ENCODE results near the gene ADGRV1. TPM values are rescaled to one million over a fixed set of nuclear protein-coding genes. Genes with fewer than 3 reads are reported as not detected.

ADGRV1 gene
- total and polyA plus RNA-seq, 2 donors (not counting 3 experiments of a cell fraction or from before 2014, with no cell fraction given): 0.11 to 0.55 TPM

GRCh38 chr5:91027405-91028139, 469.0 kb downstream of the ADGRV1 start:
- Histone ChIP-seq H3K27ac (ENCODE audit: insufficient read depth, low read depth, low read length) (no peak overlapping the region), H3K4me1 (ENCODE audit: control insufficient read depth, extremely low read depth, insufficient read depth, low read length) (no peaks in the 10 kb centered on the region), H2AFZ (ENCODE audit: low read depth, low read length) (peak overlapping the region; percentile 50), H4K20me1 (replicated peaks; ENCODE audit: control insufficient read depth, extremely low read depth, insufficient read depth, low read length) (no peaks in the 10 kb centered on the region), H3K79me2 (ENCODE audit: control insufficient read depth, insufficient read depth, low read length) (no peaks in the 10 kb centered on the region), H3K4me3 (replicated peaks in 1 of 3; ENCODE audit: insufficient read depth in 1 of 3, low read depth in 1 of 3, low read length in 3 of 3) (no peak overlapping the region), H3K9me1 (replicated peaks; ENCODE audit: control insufficient read depth, extremely low read depth, insufficient read depth, low read length) (no peaks in the 10 kb centered on the region), H3K4me2 (ENCODE audit: insufficient read depth, low read length) (no peak overlapping the region), H3K9ac (replicated peaks; ENCODE audit: extremely low read depth, insufficient read depth, low read length) (no peak overlapping the region), H3K27me3 (ENCODE audit: control insufficient read depth in 2 of 2, insufficient read depth in 2 of 2, low read length in 2 of 2) (no peaks in the 10 kb centered on the region), H3K9me3 (replicated peaks; ENCODE audit: control insufficient read depth, insufficient read depth, low read length) (no peaks in the 10 kb centered on the region), H3K36me3 (ENCODE audit: control insufficient read depth in 2 of 2, extremely low read depth in 1 of 2, insufficient read depth in 2 of 2, low read length in 2 of 2) (no peaks in the 10 kb centered on the region)
- ChIA-PET CTCF (interaction anchor here (0.7 to 1.4 kb wide), 2 partner anchors 15 to 96 kb away, joined by 3 to 6 read pairs; no protein-coding TSS in a partner anchor), POLR2A (no interaction called here)
- intact Hi-C loops (cut with micrococcal nuclease): no loop called here
- no TSS peak for BruUV-seq (replicated peaks)
- FAIRE-seq: no peak
- TF ChIP-seq GATA2 (IDR thresholded peaks at IDR 0.05; ENCODE audit: insufficient read depth, insufficient read length, low read depth, low read length) (no peak), MYC (IDR thresholded peaks at IDR 0.05; ENCODE audit: low read depth, low read length) (no peak), CTCF (IDR thresholded peaks at IDR 0.05; ENCODE audit: extremely low read depth in 1 of 2, insufficient read depth in 1 of 2, low read depth in 1 of 2, low read length in 2 of 2) (no peak), MAX (IDR thresholded peaks at IDR 0.05; ENCODE audit: insufficient read depth, insufficient read length) (no peak), EZH2 (IDR thresholded peaks at IDR 0.05; ENCODE audit: borderline replicate concordance, low read depth, low read length, severe bottlenecking) (no peak), FOS (IDR thresholded peaks at IDR 0.05; ENCODE audit: borderline replicate concordance, insufficient read depth, low read length) (no peak), POLR2A (IDR thresholded peaks at IDR 0.05; ENCODE audit: low read depth, low read length) (no peak), JUN (IDR thresholded peaks at IDR 0.05; ENCODE audit: borderline replicate concordance, insufficient read depth, insufficient read length, low read depth) (no peak)
- dilution Hi-C loops (cut with MboI; ENCODE audit: extremely low pct_ligation_motif_present, low sequenced_read_pairs): no loop called here
- DNase-seq (ENCODE audit: low read depth, low spot score): peak; percentile 27
